Skeletal muscle cell (primary cell): ENCODE data around the gene UNC45A.
"Not testable (repeated sequence)": the region's sequence is repeated elsewhere in the genome, so short reads cannot be mapped to it uniquely, and the experiment has no call there.

Source experiments
- DNase-seq: peaks from one replicate; pipeline ENCODE4 v3.0.0-alpha.2; 2010; ENCODE audit warnings: low read depth
- H3K4me3 ChIP-seq: 2 replicates; pipeline ENCODE4 v1.5.1; 2011; ENCODE audit warnings: low read depth, mild to moderate bottlenecking, control low read depth, low read length, moderate library complexity

The UNC45A gene

GRCh38 chr15:90902040-90902839, 32.8 kb upstream of the UNC45A start:
- H3K4me3 ChIP-seq, result peak overlapping the region; percentile 73
- peak; percentile 29 for DNase-seq

DNA sequence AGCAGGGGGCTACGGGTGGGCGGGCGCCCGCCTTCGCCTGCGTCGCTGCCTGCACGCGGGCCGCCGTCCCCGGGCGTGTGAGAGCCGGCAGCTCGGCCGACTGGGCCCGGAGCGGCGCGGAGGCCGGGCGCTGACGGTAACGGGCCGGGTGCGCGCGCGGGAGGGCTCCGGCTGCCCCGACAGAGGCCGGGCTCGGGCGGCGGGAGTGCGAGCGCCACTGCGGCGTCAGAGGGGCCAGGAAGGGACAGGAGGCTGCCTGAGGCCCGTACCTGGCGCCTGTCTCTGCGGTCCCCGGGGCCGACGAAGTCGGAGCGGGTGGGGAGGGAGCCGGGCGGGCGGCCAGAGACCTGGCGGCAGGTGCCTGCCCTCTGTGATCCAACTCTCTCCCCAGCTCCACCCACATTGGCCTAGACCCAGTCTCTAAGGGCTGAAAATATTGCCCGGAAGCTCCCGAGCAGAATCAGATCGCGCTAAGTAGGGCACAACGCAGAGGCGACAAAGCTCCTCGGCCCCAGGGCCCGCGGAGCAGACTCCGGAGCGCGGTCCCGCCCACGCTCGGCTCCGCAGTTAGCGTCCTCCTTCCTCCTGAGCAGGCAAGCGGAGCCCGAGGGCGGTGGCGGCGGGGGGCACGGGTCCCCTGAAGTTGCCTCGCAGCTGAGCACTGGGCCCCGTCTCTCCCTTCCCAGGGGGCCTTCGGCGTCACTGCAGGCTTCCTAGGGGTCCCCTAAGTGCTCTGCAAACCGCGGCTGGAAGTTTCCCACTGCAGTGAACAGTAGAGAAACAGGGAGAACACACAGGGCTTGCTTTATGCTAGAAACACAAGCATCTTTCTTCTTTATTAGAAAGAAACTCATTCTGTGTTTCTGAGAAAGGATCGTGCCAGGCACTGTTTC, 32.0 kb upstream of the UNC45A start, which contains the start of gene MAN2A2:
TSS of gene MAN2A2 (plus strand) at position 463 of the 893 bp plus-strand sequence. CDS start 906 bp downstream, outside the sequence.
- H3K4me3 ChIP-seq, result peak within 1 kb of the TSS; percentile 73
- no peak for DNase-seq

DNA sequence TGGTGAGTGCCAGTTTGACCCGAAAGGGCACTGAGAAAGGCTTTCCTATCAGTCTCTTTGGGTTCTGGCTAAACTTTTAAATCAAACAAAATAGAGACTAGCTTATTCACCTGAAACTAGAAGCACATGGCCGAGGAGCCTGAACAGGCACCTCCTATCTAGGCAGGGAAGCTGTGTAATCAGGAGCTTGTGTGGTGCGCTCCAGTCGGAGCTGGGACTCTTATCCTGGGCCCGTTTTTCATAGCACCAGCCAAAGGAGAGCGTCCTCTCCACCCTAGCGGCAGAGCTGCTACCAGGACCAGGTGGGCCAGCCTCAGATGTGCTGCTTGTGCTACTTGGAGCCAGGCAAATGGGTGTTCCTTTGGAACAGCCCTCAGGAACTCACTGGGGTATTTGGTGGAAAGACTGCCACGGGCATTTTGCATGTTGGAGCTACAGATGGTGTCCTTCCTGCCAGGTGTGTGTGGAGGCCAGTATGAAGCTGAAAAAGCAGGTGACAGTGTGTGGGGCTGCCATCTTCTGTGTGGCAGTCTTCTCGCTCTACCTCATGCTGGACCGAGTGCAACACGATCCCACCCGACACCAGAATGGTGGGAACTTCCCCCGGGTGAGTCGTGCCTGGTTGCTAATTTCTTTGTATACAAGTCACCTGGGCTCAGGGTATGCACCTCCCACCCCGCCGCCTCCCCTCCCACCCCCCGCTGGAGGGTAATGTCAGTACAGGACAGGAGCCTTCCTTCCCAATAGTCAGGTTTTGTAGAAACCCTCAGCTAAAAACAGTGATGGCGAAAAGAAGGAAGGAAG, 31.1 kb upstream of the UNC45A start:
- no peak for DNase-seq
- H3K4me3 ChIP-seq, result peak overlapping the region; percentile 73

DNA sequence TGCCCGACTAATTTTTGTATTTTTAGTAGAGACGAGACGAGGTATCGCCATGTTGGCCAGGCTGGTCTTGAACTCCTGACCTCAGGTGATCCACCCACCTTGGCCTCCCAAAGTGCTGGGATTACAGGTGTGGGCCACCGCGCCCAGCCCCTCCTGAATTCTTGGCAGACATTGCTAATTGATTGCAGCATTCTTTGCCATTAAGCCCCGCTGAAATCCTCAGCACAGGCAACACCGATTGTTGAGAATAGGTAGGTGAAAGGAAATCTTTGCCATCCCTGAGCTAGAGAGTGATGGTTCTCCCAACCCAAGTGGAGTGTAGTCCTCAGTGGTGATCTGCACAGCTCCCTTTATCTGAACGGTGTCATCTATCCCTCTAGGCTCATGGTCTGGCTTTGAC, 30.3 kb upstream of the UNC45A start:
- no peak overlapping the region for H3K4me3 ChIP-seq
- no peak for DNase-seq

GRCh38 chr15:90905306-90906180, 29.5 kb upstream of the UNC45A start:
- no peak overlapping the region for H3K4me3 ChIP-seq
- no peak for DNase-seq

DNA sequence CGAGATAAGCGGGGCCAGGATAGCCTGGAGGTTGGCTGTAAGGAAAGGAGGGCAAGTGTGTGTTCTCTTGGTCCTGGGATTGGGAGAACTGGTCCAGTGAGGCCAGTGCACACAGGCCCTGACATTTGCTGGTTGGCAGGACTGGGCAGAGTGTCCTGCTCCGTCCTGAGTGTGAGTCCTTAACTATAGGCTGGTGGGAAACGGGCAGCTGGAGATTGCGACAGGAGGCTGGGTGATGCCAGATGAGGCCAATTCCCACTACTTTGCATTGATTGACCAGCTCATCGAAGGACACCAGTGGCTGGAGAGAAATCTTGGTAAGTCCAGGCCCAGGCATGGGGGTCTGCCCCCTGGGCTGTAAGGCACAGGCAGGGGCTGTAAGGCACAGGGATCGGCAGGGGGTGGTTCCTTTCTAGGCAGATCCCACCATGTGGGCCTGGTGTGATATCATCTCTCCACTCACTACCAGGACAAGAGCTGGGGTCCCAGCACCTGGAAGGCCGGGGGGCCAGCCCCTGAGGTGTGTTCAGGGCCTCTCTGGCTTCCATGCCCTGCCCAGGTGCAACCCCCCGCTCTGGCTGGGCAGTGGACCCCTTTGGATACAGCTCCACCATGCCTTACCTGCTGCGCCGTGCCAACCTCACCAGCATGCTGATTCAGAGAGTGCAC, 28.8 kb upstream of the UNC45A start:
- no peak overlapping the region for H3K4me3 ChIP-seq
- DNase-seq, result no peak

GRCh38 chr15:90907051-90907660, 27.9 kb upstream of the UNC45A start:
- no peak for DNase-seq
- no peak overlapping the region for H3K4me3 ChIP-seq

DNA sequence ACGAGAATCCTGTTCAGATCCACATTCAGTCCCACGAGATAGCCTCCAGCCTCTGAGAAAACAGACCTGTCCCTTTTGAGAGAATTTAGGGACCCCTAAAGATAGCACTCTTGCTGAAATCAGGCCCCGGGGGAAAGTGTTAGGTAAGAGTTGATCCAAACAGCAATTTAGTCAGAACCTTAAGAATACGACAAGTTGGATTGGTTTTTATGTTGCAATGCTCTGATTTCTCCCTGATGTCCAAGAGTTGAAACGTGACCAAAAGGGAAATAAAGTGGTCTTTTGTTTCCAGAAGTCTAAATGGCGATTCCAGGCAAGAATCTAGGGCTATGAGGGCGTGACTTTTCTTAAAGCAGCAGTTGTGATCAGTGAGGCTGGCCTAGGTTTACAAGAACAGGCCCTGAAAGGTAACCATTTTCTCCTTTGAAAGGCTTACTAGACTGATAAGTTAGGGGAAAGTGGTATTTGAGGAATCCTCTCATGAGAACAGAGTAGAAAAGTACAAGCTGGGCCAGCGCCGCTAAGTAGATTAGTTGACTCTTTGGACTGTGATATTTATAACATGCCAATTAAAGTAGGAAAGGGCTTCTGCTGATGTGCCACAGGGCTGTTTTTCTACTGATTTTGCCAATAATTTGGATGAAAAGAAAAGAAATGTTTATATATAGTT, 27.1 kb upstream of the UNC45A start:
- H3K4me3 ChIP-seq, result no peak overlapping the region
- no peak for DNase-seq

DNA sequence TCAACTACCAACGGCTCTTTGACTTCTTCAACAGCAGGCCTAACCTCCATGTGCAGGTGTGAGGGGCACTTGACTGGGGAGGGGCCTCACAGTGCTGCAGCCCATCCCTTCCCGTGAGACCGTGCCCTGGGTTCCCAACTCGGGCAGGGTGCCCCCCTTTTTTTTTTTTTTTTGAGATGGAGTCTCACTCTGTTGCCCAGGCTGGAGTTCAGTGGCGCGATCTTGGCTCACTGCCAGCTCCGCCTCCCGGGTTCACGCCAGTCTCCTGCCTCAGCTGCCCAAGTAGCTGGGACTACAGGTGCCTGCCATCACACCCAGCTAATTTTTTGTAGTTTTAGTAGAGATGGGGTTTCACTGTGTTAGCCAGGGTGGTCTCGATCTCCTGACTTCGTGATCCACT, 25.6 kb upstream of the UNC45A start:
- DNase-seq, H3K4me3 ChIP-seq: not testable (repeated sequence)

DNA sequence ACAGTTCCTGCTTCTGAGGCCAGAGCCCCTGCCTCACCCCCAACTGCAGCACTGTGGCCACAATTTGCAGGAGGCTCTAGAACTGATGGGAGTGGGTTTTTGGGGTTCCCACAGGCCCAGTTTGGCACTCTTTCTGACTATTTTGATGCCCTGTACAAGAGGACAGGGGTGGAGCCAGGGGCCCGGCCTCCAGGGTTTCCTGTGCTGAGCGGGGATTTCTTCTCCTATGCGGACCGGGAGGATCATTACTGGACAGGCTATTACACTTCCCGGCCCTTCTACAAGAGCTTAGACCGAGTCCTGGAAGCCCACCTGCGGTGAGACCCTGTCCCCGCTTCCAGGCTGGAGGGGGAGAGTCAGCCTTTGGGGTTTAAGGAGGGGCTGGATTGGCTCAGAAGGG, 25.1 kb upstream of the UNC45A start:
- no peak for DNase-seq
- no peak overlapping the region for H3K4me3 ChIP-seq

DNA sequence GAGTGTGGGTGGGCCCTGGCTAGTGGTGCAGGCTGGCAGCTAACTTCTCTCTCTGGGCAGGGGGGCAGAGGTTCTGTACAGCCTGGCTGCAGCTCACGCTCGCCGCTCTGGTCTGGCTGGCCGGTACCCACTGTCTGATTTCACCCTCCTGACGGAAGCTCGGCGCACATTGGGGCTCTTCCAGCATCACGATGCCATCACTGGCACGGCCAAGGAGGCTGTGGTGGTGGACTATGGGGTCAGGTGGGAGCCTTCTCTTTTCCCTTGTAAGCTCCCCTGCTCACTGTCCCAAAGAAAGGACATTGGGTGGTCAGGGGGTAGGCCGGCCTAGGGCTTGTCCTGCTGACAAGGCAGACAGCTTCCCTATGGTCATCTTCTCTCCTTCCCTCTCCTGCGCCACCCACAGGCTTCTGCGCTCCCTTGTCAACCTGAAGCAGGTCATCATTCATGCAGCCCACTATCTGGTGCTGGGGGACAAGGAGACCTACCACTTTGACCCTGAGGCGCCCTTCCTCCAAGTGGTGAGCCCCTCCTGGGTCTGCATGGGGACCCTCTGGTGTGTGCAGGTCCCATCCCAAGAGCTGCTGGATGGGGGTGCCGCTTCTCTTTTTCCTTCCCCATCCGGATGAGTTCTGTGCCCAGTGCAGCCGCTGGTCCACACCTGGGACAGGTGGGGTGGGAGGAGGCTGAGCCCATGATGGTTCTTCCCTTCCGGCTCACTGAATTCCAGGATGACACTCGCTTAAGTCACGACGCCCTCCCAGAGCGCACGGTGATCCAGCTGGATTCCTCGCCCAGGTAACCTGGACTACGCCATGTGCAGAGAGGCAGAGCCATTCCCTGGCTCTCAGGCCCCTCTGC, 24.4 kb upstream of the UNC45A start:
- no peak overlapping the region for H3K4me3 ChIP-seq
- no peak for DNase-seq

DNA sequence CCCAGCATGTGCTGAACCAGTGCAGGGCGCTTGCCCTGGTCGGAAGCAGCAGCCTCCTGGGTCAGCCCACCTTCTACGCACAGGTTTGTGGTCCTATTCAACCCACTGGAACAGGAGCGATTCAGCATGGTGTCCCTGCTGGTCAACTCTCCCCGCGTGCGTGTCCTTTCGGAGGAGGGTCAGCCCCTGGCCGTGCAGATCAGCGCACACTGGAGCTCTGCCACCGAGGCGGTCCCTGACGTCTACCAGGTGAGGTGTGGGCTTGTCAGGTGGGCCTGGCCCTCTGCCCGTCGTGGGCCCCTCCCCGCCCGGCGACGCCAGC, 23.8 kb upstream of the UNC45A start:
- H3K4me3 ChIP-seq, result no peak overlapping the region
- DNase-seq, result no peak

- no peak for DNase-seq
- H3K4me3 ChIP-seq, result no peak overlapping the region
Observed at GRCh38 chr15:90911906-90912769, 22.9 kb upstream of the UNC45A start.

GRCh38 chr15:90912770-90913075, 22.4 kb upstream of the UNC45A start:
- no peak overlapping the region for H3K4me3 ChIP-seq
- DNase-seq, result no peak

DNA sequence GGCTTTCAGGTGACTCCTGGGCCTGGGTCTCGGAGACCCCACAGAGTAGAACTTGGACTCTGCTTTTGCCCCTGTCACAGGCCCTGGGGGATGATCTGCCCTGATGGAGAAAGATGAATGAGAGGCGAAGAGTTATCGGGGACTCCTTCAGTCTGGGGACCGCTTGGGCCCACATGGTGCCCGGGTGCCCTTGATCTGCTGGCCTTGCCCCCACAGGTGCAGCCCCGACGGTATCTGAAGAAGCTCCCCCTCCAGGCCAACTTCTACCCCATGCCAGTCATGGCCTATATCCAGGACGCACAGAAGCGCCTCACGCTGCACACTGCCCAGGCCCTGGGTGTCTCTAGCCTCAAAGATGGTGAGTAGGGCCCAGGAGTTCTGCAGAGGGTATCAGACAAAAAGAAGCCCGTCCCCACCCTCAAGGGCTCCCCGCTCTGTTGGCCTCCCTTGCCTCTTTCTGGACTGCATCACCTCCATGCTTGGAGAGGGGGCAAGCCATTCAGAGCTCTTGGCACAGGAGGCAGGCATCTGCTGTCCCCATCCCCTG, 21.6 kb upstream of the UNC45A start:
- no peak for DNase-seq
- H3K4me3 ChIP-seq, result no peak overlapping the region
